ENCODE measurements around the gene PRR23A.

The PRR23A gene

DNA sequence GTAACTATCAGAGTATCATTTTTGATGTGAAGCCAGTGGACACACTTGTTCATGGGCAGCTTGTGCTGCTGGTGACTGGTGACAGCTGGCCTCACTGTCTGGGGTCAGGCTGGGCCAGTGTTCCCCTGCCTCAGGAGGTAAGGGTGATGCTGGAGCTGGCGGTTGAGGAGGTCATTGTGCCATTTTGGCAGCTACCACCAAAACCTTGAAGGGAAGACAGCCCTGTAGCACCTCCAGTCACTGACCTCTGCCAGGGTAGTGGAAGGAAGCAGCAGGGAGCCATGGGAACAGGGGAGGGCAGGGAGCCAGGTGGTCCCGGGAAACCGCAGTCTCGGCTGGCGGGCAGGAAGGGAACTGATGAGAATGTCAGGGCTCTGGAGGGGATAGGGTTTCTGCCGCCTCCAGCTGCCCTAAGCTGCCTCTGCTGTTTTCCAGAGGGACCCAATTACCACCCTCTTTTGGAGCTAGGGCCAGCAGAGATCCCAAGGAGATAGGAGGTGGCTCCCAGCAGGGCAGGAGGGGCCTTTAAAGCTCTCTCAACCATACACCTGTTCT is 34.2 kb downstream of the PRR23A start:
- no peak for DNase-seq

DNA sequence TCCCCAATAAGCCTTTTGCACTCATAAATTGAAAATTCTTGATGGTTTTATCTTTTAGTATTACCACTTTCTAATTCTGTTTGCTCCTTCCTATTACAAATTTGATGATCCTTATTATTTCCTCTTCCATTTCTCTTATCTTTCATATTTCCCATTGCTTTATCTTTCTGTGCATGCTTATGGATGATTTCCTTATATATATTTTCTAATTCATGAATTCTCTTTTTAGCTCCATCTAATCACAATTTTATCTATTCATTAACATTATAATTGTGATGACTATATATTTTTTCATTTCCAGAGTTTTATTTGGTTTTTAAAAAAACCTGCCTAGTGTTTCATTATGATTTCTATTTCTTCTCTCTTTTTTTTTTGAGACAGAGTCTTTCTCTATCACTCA is 41.1 kb downstream of the PRR23A start:
- no peak for DNase-seq

DNA sequence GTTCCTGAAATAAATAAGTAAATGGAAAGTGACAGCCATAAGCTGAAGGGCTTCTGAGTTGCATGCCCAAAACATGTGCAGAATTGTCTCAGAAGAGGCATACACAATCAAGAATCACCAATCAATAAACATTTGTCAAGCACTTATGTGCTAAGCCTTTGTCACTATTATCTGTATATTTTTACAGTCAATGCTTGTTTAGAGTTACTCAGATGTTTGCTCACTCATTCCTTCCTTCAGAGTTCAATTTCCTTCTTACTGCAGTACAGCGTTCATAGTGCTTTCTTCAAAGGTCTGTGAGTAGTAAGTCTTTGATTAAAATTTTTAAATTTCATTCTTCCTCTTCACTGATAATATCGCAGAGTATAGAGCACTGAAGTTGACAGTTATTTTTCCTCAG is 41.8 kb downstream of the PRR23A start:
- DNase-seq = no peak

DNA sequence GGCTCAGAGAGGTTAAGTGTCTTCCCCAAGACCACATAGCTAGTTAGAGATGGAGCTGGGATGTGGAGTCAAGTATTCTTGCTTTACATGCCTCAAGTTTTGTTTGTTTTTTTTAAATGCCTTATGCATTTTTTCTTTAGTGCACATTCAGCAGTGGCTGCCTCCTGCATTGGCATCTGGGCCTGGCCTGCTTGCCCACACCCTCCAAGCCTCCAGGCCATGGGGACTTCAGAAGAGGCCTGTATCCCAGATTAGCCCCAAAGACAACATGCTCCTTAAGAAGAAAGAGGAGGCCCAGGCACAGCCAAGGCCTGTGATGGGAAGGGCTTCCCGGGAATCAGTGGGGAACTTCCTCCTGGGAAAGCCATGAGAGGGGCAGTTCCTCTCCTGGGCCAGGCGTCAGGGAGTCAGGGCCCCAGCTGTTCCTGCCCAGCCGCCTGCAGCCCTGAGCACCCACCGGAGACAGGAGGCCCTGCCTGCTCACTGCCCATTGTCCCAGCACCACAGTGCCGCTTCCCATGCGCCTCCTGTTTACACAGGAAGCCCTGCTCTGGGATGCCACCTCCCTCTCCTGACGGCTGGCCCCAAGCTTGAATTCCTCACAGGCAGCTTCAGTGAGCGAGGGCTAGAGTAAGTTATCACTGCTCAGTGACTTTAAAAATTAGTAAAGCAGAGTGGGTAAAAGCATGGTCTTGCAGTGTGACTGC is 43.1 kb downstream of the PRR23A start:
- DNase-seq = no peak

DNA sequence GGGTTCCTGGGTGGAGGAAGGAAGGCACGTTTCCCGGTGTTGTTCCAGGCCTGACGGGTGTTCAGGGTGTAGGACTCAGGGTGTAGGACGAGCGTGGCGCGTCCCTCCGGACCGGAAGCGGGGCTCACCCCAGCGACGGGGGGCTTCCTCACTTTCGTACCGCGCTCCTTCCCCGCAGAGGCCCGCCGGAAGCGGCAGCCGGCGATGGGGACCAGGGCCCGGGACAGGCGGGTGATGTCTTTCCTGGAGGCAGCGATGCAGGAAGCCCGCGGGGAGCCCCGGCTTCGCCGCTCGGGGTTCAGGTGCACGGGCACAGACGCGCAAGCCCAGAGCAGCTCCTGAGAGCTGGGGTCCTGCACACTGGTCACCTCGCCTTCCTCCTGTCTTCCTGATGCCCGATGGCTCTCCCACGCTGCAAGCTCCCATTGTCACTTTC is 45.6 kb downstream of the PRR23A start:
- DNase-seq = no peak

All from DMS 273 treated with DMSO at 0.1 percent for 48 hours (cell line).